NCI-H510A treated with DMSO at 0.1 percent for 48 hours (cell line): ENCODE data around the gene BEND7.
"Not testable (repeated sequence)": the region's sequence is repeated elsewhere in the genome, so short reads cannot be mapped to it uniquely, and the experiment has no call there.

Experiments
- DNase-seq: peaks from one replicate; lab custom pipeline; 2025; lab: John Stamatoyannopoulos, UW

BEND7 gene

GRCh38 chr10:13481690-13482089 lies 47.1 kb downstream of the BEND7 start:
- DNase-seq = no peak

GRCh38 chr10:13475124-13475523 lies 53.7 kb downstream of the BEND7 start:
- no peak for DNase-seq

- no peak for DNase-seq
These were observed 54.8 kb downstream of the BEND7 start for GRCh38 chr10:13473986-13474385.

- DNase-seq = no peak
These were observed 56.5 kb downstream of the BEND7 start for GRCh38 chr10:13472359-13472758.

GRCh38 chr10:13470270-13470669 lies 58.5 kb downstream of the BEND7 start:
- DNase-seq = no peak

GRCh38 chr10:13462551-13462950 lies 66.3 kb downstream of the BEND7 start:
- no peak for DNase-seq

- DNase-seq = no peak
These were observed 70.2 kb downstream of the BEND7 start for GRCh38 chr10:13458687-13459012.

GRCh38 chr10:13457958-13458686 lies 70.7 kb downstream of the BEND7 start:
- DNase-seq = no peak

GRCh38 chr10:13453896-13454295 lies 74.9 kb downstream of the BEND7 start:
- DNase-seq = no peak

GRCh38 chr10:13450069-13450468 lies 78.7 kb downstream of the BEND7 start:
- no peak for DNase-seq

GRCh38 chr10:13449296-13449695 lies 79.5 kb downstream of the BEND7 start:
- no peak for DNase-seq

- no peak for DNase-seq
These were observed 80.6 kb downstream of the BEND7 start for GRCh38 chr10:13448216-13448615.

- DNase-seq = no peak
These were observed 83.0 kb downstream of the BEND7 start for GRCh38 chr10:13445656-13446400.

- DNase-seq = no peak
These were observed 87.3 kb downstream of the BEND7 start for GRCh38 chr10:13441476-13441875.

- DNase-seq = peak; percentile 74
These were observed 88.4 kb downstream of the BEND7 start for GRCh38 chr10:13440185-13441061.

- DNase-seq = peak; percentile 18
These were observed 89.3 kb downstream of the BEND7 start for GRCh38 chr10:13439313-13440184.

GRCh38 chr10:13437026-13437555 lies 91.7 kb downstream of the BEND7 start:
- DNase-seq = no peak

GRCh38 chr10:13427943-13428342 lies 100.9 kb downstream of the BEND7 start:
- DNase-seq = not testable (repeated sequence)

GRCh38 chr10:13425397-13425796 lies 103.4 kb downstream of the BEND7 start:
- no peak for DNase-seq

GRCh38 chr10:13422800-13423199 lies 106.0 kb downstream of the BEND7 start:
- no peak for DNase-seq

GRCh38 chr10:13421382-13421917 lies 107.4 kb downstream of the BEND7 start:
- DNase-seq = no peak
